ENCODE results near the gene MND1.

MND1 gene

GRCh38 chr4:153402366-153402765, 57.9 kb downstream of the MND1 start:
- no peak for TF ChIP-seq CTCF (conservative IDR thresholded peaks at IDR 0.05; ENCODE audit: low read depth)
- ChIA-PET POLR2A (ENCODE audit: low non-redundant PET) (no interaction called here), CTCF (interaction anchor here (0.5 kb wide), 1 partner anchor 180 kb away, joined by 4 read pairs; no protein-coding TSS in a partner anchor)
- DNase-seq (ENCODE audit: low spot score): no peak
- no peak overlapping the region for H3K27ac ChIP-seq

GRCh38 chr4:153403726-153404125, 59.2 kb downstream of the MND1 start:
- TF ChIP-seq CTCF (conservative IDR thresholded peaks at IDR 0.05; ENCODE audit: low read depth): no peak
- no peak overlapping the region for H3K27ac ChIP-seq
- ChIA-PET CTCF (no interaction called here), POLR2A (ENCODE audit: low non-redundant PET) (no interaction called here)
- DNase-seq (ENCODE audit: low spot score): no peak

DNA sequence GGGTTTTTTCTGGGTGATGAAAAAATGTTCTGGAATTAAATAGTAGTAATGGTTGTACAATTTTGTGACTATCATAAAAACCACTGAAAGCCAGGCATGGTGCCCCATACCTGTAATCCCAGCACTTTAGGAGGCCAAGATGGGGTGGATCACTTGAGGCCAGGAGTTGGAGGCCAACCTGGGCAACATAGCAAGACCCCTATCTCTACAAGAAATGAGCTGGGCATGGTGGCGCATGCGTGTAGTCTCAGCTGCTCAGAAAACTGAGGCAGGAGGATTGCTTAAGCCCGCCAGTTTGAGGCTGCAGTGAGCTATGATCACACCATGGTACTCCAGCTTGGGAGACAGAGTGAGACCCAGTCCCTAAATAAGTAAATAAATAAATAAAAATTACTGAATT, 63.4 kb downstream of the MND1 start:
- TF ChIP-seq CTCF (conservative IDR thresholded peaks at IDR 0.05; ENCODE audit: low read depth): no peak
- CTCF ChIA-PET: no interaction called here
- H3K27ac ChIP-seq: no peak overlapping the region
- no peak for DNase-seq (ENCODE audit: low spot score)
- POLR2A ChIA-PET (ENCODE audit: low non-redundant PET): no interaction called here

DNA sequence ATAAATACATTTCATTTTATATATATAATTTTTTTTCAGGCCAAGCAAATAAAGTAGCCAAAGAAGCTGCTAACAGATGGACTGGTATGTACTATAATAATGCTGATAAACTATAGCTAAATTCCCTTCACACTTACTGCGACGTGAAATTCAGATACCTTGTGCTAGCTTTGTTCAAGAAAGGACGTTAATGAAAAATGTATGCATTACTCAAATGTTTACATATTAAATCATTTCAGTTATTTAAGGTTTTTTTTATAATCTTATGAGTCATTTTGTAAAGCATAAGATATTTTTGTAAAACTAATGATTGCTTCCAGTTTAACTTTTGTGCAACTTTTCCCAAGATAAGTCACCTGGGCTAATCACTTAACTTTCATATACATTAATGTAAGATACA, 64.4 kb downstream of the MND1 start:
- CTCF ChIA-PET: no interaction called here
- TF ChIP-seq CTCF (conservative IDR thresholded peaks at IDR 0.05; ENCODE audit: low read depth): no peak
- H3K27ac ChIP-seq: no peak overlapping the region
- POLR2A ChIA-PET (ENCODE audit: low non-redundant PET): no interaction called here
- no peak for DNase-seq (ENCODE audit: low spot score)

DNA sequence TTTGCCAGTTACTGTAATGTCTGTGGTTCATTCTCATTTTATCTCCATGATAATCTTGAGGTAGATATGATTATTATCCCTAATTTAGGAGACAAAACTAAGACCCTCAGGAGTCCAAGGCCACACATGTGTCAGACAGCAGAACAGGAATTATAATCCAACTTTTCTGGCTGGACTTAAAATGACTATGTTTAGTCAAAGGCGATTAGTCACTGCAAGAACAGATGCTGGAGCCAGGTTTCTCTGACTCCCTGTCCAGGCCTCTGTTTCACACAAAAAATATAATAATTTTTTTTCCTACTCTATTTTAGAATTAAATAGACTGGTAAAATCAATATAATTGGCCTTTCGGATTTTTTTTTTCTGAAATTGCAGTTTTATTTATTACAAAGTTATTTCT, 64.9 kb downstream of the MND1 start:
- CTCF ChIA-PET: no interaction called here
- POLR2A ChIA-PET (ENCODE audit: low non-redundant PET): no interaction called here
- no peak for DNase-seq (ENCODE audit: low spot score)

DNA sequence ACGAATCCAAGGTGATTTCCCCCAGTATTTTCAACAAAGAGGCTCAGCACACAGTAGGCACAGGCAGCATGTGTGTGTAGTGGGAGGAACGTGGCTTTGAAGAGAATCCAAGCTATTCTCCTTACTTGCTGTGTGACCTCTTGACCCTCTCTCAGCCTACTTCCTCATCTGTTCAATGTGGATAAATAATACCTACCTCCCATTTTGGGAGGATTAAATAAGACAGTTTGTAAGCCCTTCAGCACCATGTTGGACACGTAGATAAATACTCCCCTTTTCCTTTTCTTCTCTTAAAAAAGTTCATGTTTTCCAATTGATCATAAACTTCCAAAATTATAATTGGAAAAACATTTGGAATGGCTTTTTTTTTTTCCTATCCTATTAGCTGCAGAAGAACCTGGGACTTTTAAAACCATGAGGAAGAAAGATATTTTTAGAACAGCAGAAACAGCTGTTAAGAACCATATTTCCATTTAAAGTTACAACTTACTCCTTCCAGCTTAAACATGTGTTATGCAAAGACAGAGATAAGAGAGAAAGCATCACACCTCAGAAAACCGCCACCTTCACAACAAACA, 65.5 kb downstream of the MND1 start:
- CTCF ChIA-PET: no interaction called here
- DNase-seq (ENCODE audit: low spot score): no peak

More for the DNA sequence above, 64.9 kb downstream of the MND1 start:
- TF ChIP-seq CTCF (conservative IDR thresholded peaks at IDR 0.05; ENCODE audit: low read depth): no peak
- no peak overlapping the region for H3K27ac ChIP-seq

More for the DNA sequence above, 65.5 kb downstream of the MND1 start:
- POLR2A ChIA-PET (ENCODE audit: low non-redundant PET): no interaction called here
- no peak for TF ChIP-seq CTCF (conservative IDR thresholded peaks at IDR 0.05; ENCODE audit: low read depth)
- no peak overlapping the region for H3K27ac ChIP-seq

Measured in RWPE1 (cell line).